Large intestine (tissue), 3 donors: ENCODE results near the gene PSORS1C1. TPM values are rescaled to one million over a fixed set of nuclear protein-coding genes. Genes with fewer than 3 reads are reported as not detected.

Experiments used
- DNase-seq, 2 donors: peaks; one replicate each; pipeline versions ENCODE4 v3.0.0 to v3.0.0-alpha.2; 2013
- H3K27ac ChIP-seq: one replicate; pipeline ENCODE4 v1.5.1; 2013; ENCODE audit warnings: low read length
- H3K27me3 ChIP-seq: 2 replicates; pipeline ENCODE4 v1.6.1; 2013; ENCODE audit warnings: low read length; ENCODE audit not compliant: control insufficient read depth, insufficient read depth
- H3K36me3 ChIP-seq: 2 replicates; pipeline ENCODE4 v1.6.1; 2013; ENCODE audit warnings: low read length; ENCODE audit not compliant: control insufficient read depth, insufficient read depth
- H3K4me1 ChIP-seq: one replicate; pipeline ENCODE4 v1.6.1; 2013; ENCODE audit warnings: low read length; ENCODE audit not compliant: control insufficient read depth, insufficient read depth
- H3K4me3 ChIP-seq: one replicate; pipeline ENCODE4 v1.5.1; 2013; ENCODE audit warnings: low read length
- H3K9me3 ChIP-seq: one replicate; pipeline ENCODE4 v1.6.1; 2013; ENCODE audit warnings: mild to moderate bottlenecking, low read depth, low read length, moderate library complexity; ENCODE audit not compliant: control insufficient read depth
- WGBS: methylation state at CpG from one replicate; pipeline ENCODE4 v1.1.5; 2013; ENCODE audit warnings: low lambda C conversion rate; ENCODE audit not compliant: insufficient coverage; 5-methylcytosine and 5-hydroxymethylcytosine counted together
- polyA plus RNA-seq: library from polyadenylated mRNA; unstranded; fragments of 120-200 nt; gene quantifications from one replicate; pipeline ENCODE4 v1.2.1, GENCODE V29; 2013

PSORS1C1 gene
- polyA plus RNA-seq, 1 donor = 0.33 TPM

DNA sequence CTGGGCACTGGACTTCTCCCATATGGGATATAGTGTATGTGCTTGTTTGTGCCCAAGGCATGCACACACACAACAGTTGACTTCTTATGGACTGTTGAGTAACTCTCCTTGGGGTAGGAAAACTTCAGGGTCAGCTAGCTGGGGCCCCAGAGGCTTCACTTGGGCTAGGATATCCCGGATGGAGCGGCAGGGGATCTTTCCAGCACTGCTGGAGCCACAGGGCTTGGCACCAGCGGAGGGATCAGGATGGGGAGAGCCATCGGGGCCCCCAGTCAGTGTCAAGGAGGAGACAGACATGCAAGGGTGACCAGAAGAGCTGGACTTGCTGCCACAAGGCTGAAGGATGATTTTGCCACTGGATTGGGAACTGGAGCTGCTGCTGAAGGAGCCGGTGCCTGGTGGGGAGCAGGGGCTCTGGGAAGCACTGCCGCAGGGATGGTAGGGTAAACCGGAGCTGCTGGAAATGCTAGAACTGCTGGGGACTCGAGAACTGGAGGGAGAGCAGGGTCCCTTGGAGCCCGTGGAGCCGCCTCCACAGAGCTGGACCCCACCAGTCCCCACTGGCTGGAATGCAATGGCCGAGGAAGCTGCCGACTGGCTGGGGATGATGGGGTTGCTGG is 1.5 kb downstream of the PSORS1C1 start:
- DNase-seq = no peak
- WGBS = no CpG with 5 or more reads among the region's 12 CpGs
- no peaks in the 10 kb centered on the region for H3K9me3 ChIP-seq
- no peak overlapping the region for H3K27ac ChIP-seq
- no peaks in the 10 kb centered on the region for H3K4me1 ChIP-seq
- H3K27me3 ChIP-seq = peaks cover 36% of the 10 kb centered on the region
- no peak overlapping the region for H3K4me3 ChIP-seq
- no peaks in the 10 kb centered on the region for H3K36me3 ChIP-seq

DNA sequence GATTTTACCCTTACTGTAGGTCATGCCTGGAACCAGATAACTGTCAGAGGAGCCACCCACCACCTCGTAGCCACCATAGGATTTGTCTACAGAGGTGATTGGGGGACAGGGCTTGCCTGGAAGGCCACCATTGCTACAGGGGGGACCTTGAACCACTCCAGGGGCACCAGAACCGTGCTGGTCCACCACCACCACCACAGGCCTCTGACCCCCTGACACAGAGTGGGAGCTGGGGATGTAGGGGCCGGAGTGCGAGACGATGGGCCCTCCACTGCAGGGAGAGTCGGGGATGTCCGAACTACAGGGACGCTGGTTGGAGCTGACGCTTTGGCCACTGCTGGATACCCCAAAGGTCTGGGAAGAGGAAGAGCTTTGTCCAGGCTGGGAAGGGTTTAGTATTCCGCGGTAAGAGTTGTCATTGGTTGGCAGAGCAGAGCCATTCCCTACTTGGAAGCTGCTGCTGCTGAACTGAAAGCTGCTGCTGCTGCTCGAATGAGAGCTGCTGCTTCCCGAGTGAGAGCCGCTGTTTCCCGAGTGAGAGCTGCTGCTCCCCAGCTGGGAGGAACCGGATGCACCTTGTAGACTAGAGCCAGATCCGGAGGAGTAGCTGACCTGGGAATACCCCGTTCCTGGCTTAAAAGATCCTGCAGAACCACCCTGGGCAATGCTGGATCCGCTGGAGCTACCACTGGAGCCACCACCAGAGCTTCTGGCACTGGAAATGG is 2.2 kb downstream of the PSORS1C1 start:
- H3K4me1 ChIP-seq = no peaks in the 10 kb centered on the region
- WGBS = no CpG with 5 or more reads among the region's 19 CpGs
- no peak overlapping the region for H3K27ac ChIP-seq
- DNase-seq = no peak
- peaks cover 28% of the 10 kb centered on the region for H3K27me3 ChIP-seq
- H3K4me3 ChIP-seq = no peak overlapping the region
- no peaks in the 10 kb centered on the region for H3K9me3 ChIP-seq
- H3K36me3 ChIP-seq = no peaks in the 10 kb centered on the region

DNA sequence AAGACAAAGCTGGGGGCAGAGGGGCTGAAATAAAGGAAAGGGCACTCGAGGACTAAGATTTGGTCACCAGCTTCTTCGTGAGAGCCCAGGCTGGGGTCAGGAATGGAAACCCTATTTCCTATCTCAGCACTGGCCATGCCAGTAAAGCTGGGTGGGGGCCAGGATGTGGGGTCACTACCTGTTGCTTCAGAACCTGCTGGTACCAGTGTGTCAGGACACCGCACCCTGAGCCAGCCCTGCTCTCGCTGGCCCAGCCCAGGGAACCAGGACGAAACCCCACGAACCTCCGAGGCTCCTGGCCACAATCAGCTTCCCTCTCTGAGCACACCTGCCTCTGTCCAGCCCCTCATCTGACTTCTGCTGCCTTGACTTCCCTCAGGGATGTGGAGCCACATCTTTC is 3.6 kb downstream of the PSORS1C1 start:
- Histone ChIP-seq H3K27me3 (peaks cover 22% of the 10 kb centered on the region), H3K27ac (no peak overlapping the region), H3K4me1 (no peaks in the 10 kb centered on the region), H3K36me3 (no peaks in the 10 kb centered on the region), H3K4me3 (no peak overlapping the region), H3K9me3 (no peaks in the 10 kb centered on the region)
- WGBS = no CpG with 5 or more reads among the region's 7 CpGs
- no peak for DNase-seq

DNA sequence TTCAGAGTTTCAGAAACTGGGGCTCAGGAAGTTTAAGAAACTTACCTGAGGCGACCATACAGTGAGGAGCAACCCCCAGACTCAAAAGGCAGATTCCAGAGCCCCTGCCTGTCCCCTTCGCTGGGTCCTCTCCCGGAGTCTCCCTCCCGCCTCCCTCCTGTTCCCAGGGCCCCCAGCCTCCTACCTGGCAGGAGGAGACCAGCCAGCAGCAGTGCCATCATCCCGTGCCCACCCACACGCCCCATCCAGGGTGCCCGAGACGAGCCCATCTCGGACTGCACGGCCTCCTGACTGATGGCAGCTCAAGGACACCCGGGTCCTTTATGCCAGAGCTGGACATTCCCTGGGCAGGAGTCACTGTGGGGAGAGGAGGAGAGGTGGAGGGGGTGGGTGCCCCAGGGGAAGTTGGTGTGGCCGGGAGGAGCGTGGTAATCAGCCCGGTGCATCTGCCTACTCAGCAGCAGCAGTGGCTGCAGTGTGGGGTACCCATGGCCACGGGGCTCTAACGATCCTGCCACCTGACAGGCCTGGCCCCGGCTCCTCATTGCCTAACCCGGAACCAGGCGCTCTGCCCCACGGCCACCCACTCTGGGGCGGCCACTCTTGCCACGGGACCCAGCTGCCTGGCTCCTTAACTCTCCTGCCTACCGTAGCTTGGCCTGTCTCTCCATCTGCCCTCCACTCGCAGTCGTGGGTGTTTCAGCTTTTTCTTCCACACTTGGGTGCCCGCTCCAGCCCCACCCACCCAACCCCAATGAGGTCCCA is 5.7 kb downstream of the PSORS1C1 start, which contains the start of gene CDSN:
CDSN (minus strand) TSS at position 296 of the 765 bp plus-strand sequence; CDS start at position 269, 27 bp downstream.
- no peak within 1 kb of the TSS for H3K27ac ChIP-seq
- no peak for DNase-seq
- H3K4me1 ChIP-seq = no peaks in the 10 kb centered on the region
- H3K4me3 ChIP-seq = no peak within 1 kb of the TSS
- no CpG with 5 or more reads among the region's 26 CpGs for WGBS
- H3K27me3 ChIP-seq = peaks cover 18% of the 10 kb centered on the region
- H3K9me3 ChIP-seq = no peaks in the 10 kb centered on the region
- H3K36me3 ChIP-seq = no peaks in the 10 kb centered on the region

DNA sequence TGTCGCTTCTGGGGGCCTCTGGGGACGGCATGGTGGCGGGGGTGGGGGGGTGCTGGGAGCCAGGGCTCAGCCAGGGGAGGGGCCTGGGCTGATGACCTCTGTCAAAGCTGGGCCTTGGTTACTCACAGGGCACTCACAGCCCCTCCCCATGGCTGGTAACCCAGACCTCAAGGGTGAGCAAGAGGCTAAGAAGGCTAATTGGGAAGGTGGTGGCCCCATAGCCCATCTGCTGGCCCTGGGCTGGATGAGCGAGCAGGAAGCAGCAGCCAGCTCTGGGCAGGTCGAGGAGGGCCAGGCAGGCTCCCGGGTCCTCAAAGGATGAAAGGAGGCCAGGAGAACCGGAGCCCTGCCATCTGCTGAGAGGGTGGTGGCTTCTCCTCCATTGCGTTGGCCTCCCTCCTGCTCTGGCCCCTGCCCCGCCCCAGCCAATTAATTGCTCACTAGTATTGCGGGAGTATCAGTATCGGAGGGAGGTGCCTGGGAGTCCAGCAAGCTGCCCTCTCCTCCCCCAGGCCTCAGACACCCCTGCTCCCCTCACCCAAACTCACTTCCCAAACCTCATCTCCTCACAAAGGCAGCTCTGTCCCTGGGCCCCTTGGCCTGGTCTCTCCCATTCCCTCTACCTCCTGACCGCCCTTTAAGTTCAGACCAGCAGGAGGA is 6.7 kb downstream of the PSORS1C1 start:
- H3K36me3 ChIP-seq = no peaks in the 10 kb centered on the region
- DNase-seq = no peak
- no peak overlapping the region for H3K27ac ChIP-seq
- H3K9me3 ChIP-seq = no peaks in the 10 kb centered on the region
- no CpG with 5 or more reads among the region's 12 CpGs for WGBS
- H3K4me1 ChIP-seq = no peaks in the 10 kb centered on the region
- H3K27me3 ChIP-seq = peaks cover 15% of the 10 kb centered on the region
- no peak overlapping the region for H3K4me3 ChIP-seq

DNA sequence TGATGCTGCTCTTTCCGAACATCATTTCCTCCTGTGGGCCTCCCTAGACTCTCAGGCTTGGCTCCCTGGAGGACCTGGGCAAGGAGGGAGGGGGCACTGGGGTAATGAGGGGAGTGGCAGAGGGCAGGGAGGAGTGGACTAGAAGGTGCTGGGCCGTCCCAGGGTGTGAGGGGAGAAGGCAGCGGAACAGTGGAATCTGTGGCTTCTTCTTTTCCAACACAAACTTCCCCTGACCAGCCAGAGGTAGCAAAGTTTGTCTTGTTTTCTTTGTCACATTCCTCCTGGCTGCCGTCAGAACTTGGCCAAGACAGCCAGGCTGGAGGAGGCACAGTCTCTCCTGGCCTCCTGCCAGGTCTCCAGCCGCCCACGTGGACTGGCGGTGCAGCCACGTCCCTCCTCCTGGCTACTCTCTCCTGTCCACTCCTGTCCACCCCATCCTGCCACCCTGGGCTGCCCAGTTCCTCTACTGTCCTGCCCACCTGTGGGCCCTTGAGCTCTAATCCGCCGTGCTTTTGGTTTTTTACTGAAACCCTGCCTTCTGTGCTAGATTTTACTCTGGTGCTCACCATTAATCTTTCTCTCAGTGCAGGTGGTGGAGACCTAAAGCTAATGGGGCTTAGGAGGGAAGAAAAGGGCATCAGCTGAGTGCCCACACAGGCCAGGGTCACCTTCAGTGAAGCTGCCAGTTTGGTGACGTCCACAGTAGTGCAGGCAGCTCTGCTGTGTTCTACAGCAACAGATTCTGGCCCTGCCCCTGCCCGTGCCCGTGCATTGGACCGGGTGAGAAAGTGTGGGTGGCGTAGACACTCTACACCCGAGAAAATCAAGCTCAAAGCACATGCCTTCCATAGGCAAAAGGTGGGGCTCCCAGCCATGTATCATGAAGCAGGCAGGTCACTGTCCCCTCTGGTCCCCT is 8.4 kb downstream of the PSORS1C1 start:
- H3K4me1 ChIP-seq = no peaks in the 10 kb centered on the region
- H3K27ac ChIP-seq = no peak overlapping the region
- no peaks in the 10 kb centered on the region for H3K36me3 ChIP-seq

DNA sequence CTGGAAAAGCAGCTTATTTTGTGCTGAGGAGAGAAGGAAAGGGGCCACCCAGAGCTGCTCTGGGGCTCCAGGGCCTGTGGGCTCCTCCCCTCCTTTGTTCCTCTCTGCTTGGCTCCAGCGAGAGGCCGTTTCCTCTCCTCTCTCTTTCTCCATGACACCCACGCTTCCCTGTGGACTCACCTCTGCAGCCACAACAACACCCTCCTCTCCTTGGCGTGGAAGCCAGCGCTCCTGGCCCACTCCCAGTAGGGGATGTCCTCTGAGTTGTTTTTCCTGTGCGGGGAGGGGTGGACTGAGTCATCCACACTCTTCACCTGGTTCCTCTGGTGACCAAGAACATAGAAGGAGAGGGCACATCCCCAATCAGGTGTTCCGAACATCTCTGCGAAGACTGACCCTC is 10.6 kb downstream of the PSORS1C1 start:
- Histone ChIP-seq H3K27me3 (peaks cover 10% of the 10 kb centered on the region), H3K9me3 (no peaks in the 10 kb centered on the region), H3K4me1 (no peaks in the 10 kb centered on the region), H3K4me3 (no peak overlapping the region), H3K27ac (no peak overlapping the region), H3K36me3 (no peaks in the 10 kb centered on the region)
- 80% methylated on average over 1 of the region's 8 CpGs for WGBS
- no peak for DNase-seq

More for the DNA sequence above, 8.4 kb downstream of the PSORS1C1 start:
- H3K4me3 ChIP-seq = no peak overlapping the region
- WGBS = no CpG with 5 or more reads among the region's 16 CpGs
- peak in 1 of 2 donors; percentile 56 for DNase-seq
- peaks cover 4% of the 10 kb centered on the region for H3K27me3 ChIP-seq
- H3K9me3 ChIP-seq = no peaks in the 10 kb centered on the region

DNA sequence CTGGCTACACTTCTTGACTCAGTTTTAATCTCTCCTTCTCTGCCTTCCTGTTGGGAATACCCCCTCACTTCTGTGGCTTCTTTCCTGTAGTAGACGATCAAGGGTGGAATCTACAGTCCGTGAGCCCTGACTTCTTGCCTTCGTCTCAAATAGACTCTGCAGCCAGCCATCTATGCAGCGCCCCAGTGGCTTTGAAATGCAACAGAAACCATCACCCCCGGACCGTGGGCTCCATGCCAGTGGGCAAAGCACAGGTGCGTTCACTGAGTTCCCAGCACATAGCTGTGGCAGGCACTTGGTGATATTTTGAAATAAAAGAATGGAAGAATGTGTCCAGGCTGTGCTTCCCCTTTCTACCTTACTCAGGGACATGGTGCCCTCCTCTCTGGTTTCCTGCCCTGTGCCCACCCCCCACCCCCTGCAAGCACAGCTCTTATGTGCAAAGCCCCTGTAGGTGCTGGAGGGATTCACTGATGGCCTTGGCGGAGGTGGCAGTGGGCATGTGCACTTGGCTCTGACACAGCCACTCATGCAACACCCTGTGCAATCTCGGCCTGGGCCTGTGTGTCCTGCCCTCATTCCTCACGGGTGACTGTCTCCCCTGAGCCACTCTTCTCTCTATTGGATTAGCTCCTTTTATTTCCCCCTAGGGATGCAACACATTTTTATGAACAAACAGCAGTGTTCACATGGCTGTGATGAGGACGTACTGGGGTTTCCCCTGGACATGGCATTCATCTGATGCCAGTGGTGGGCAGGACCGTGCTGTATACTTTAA is 11.2 kb downstream of the PSORS1C1 start:
- WGBS = no CpG with 5 or more reads among the region's 12 CpGs
- Histone ChIP-seq H3K9me3 (no peaks in the 10 kb centered on the region), H3K27me3 (peaks cover 10% of the 10 kb centered on the region), H3K4me3 (no peak overlapping the region), H3K27ac (no peak overlapping the region), H3K4me1 (no peaks in the 10 kb centered on the region), H3K36me3 (no peaks in the 10 kb centered on the region)
- DNase-seq = no peak
